HepG2 (cell line): ENCODE data around the gene CALD1. TPM values are rescaled to one million over a fixed set of nuclear protein-coding genes. Genes with fewer than 3 reads are reported as not detected.

Experiments
- ATF6 ChIP-seq: sonication (generic); formaldehyde crosslinking; conservative IDR thresholded peaks from 2 replicates; pipeline ENCODE4 v1.4.0; 2020; ENCODE audit warnings: missing genetic modification reagents
- GATA4 ChIP-seq: sonication (generic); IDR thresholded peaks from 2 replicates; pipeline ENCODE4 v1.6.1; 2016; ENCODE audit warnings: antibody characterized with exemption, low read depth, borderline replicate concordance
- GLI4 ChIP-seq: sonication (generic); formaldehyde crosslinking; IDR thresholded peaks from 2 replicates; pipeline ENCODE4 v1.5.1; 2020; ENCODE audit warnings: missing genetic modification reagents, mild to moderate bottlenecking, moderate library complexity, borderline replicate concordance
- HOMEZ ChIP-seq: IDR thresholded peaks from 2 replicates; pipeline ENCODE4 v1.6.1; 2016; ENCODE audit warnings: low read depth
- HOXA9 ChIP-seq: sonication (generic); formaldehyde crosslinking; IDR thresholded peaks from 2 replicates; pipeline ENCODE4 v1.8.1; 2022; ENCODE audit warnings: missing genetic modification reagents, mild to moderate bottlenecking, moderate library complexity, borderline replicate concordance
- IRF9 ChIP-seq: sonication (generic); formaldehyde crosslinking; IDR thresholded peaks from 2 replicates; pipeline ENCODE4 v1.8.0; 2022; ENCODE audit warnings: missing genetic modification reagents, mild to moderate bottlenecking, borderline replicate concordance
- JDP2 ChIP-seq: sonication (generic); formaldehyde crosslinking; IDR thresholded peaks from 2 replicates; pipeline ENCODE4 v1.8.1; 2022; ENCODE audit warnings: missing genetic modification reagents, borderline replicate concordance
- MBNL3 ChIP-seq: fragments of 250-450 bp; sonication (Bioruptor Pico); conservative IDR thresholded peaks from 2 replicates; pipeline ENCODE4 v1.8.0; 2022; ENCODE audit warnings: mild to moderate bottlenecking, inconsistent platforms
- MIXL1 ChIP-seq: IDR thresholded peaks from 2 replicates; pipeline ENCODE4 v1.6.1; 2016
- SOX5 ChIP-seq: IDR thresholded peaks from 2 replicates; pipeline ENCODE4 v1.6.1; 2016; ENCODE audit warnings: borderline replicate concordance
- SRSF1 ChIP-seq: fragments of 200-400 bp; formaldehyde crosslinking; optimal IDR thresholded peaks from 2 replicates; pipeline ENCODE3; 2017; ENCODE audit warnings: mild to moderate bottlenecking, low read depth, low read length, moderate library complexity
- ZNF326 ChIP-seq: sonication (generic); formaldehyde crosslinking; IDR thresholded peaks from 2 replicates; pipeline ENCODE4 v1.4.0; 2020; ENCODE audit warnings: missing genetic modification reagents, borderline replicate concordance
- ZNF407 ChIP-seq: sonication (generic); formaldehyde crosslinking; IDR thresholded peaks from one replicate; pipeline ENCODE4 v1.5.1; 2020; ENCODE audit warnings: mild to moderate bottlenecking, missing genetic modification reagents; ENCODE audit errors: not compliant biosample characterization
- ZNF567 ChIP-seq: sonication (generic); formaldehyde crosslinking; IDR thresholded peaks from 2 replicates; pipeline ENCODE4 v1.8.1; 2023; ENCODE audit warnings: mild to moderate bottlenecking, missing genetic modification reagents, borderline replicate concordance
- ZNF724P ChIP-seq: sonication (generic); formaldehyde crosslinking; IDR thresholded peaks from 2 replicates; pipeline ENCODE4 v1.8.0; 2022; ENCODE audit warnings: missing genetic modification reagents, borderline replicate concordance
- polyA plus RNA-seq, 8 experiments: library from polyadenylated mRNA; depleted of rRNA in 3 of 8; stranded (reverse) in 7 of 8; unstranded in 1 of 8; fragments of >200 nt; fragmentation: Illumina TruSeq in 4 of 8; extraction: Trizol in 4 of 8; gene quantifications; 2 replicates each; pipeline versions ENCODE4 v1.2.1 to v1.2.3, GENCODE V29; 2011 to 2016; ENCODE audit warnings: low read depth in 4 of 8, missing spikeins in 1 of 8, mixed read lengths in 1 of 8; ENCODE audit not compliant: insufficient read depth in 1 of 8
- total RNA-seq, 5 experiments: library from RNA; depleted of rRNA; stranded (reverse); fragments of >200 nt; fragmentation: Illumina TruSeq; extraction: Trizol; gene quantifications; 2 replicates each; pipeline ENCODE4 v1.2.3, GENCODE V29; 2016; ENCODE audit warnings: low read depth in 1 of 5

CALD1 gene
- total and polyA plus RNA-seq, 2 of the 13 experiments (the other 11 are each of a cell fraction or from before 2014, with no cell fraction given): 53.0 to 112 TPM

- TF ChIP-seq GATA4 (peak; percentile 48; the same call in 1 of the 2 replicates), SRSF1 (peak; percentile 78), ZNF326 (CRISPR knock-in tag) (no peak), IRF9 (peak; percentile 94; the same call in 1 of the 2 replicates), HOMEZ (CRISPR knock-in tag) (peak; percentile 96), ZNF724P (no peak), MIXL1 (CRISPR knock-in tag) (peak; percentile 30; the same call in 1 of the 2 replicates), HOXA9 (no peak), SOX5 (CRISPR knock-in tag) (peak; percentile 39), ZNF407 (peak; percentile 80), GLI4 (CRISPR knock-in tag) (no peak; the same call in 1 of the 2 replicates), JDP2 (CRISPR knock-in tag) (no peak), ZNF567 (no peak), MBNL3 (no peak), ATF6 (CRISPR knock-in tag) (no peak)
Measured at GRCh38 chr7:134986363-134987251, 207.2 kb downstream of the CALD1 start, which contains the start of gene AGBL3 (continued).
